ENCODE data around the gene SPON1.

DNA sequence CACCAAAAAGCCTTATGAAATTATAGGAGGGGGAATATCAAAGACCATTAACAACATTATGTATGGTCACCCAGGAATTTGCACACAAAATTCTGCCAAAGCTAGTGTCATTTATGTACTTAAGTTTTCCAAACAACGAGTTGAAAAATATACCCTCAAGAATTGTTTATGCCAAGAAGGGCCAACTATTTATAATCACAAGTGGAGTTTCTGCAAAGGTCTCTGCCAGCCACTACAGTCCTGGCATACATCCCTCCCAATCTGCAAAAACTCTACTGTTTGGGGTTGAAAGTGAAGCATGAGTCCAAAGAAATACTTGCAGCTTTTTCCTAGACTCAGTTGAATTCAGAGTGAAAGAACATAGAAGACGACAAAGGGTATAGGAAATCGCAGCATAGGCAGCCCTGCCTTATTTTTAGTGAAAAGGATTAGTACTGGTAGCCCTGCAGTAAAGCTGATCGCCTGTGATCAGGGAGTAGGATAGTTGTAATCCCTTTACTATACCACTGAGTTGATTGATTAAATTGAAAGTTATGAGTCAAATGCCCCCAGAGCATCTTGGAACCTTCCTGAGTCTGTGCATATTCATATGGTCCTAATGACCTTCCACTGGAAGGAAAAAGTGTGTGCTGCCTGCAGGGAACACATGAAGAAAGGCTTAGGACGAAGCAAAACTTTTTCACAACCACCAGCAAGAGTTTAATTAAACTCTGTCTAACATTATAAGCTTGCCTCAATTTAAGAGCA is 144.0 kb downstream of the SPON1 start:
- TF ChIP-seq EP300 (IDR thresholded peaks at IDR 0.05): no peak
- TF ChIP-seq, protein P1, sequence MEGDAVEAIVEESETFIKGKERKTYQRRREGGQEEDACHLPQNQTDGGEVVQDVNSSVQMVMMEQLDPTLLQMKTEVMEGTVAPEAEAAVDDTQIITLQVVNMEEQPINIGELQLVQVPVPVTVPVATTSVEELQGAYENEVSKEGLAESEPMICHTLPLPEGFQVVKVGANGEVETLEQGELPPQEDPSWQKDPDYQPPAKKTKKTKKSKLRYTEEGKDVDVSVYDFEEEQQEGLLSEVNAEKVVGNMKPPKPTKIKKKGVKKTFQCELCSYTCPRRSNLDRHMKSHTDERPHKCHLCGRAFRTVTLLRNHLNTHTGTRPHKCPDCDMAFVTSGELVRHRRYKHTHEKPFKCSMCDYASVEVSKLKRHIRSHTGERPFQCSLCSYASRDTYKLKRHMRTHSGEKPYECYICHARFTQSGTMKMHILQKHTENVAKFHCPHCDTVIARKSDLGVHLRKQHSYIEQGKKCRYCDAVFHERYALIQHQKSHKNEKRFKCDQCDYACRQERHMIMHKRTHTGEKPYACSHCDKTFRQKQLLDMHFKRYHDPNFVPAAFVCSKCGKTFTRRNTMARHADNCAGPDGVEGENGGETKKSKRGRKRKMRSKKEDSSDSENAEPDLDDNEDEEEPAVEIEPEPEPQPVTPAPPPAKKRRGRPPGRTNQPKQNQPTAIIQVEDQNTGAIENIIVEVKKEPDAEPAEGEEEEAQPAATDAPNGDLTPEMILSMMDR (IDR thresholded peaks at IDR 0.05): no peak
- no peak for TF ChIP-seq POLR2A (IDR thresholded peaks at IDR 0.05)
- no peak for TF ChIP-seq POLR2AphosphoS5 (IDR thresholded peaks at IDR 0.05)

Measured in suprapubic skin (tissue), 4 donors.